Measurements from ENCODE around the gene ABHD12. TPM values are rescaled to one million over a fixed set of nuclear protein-coding genes. Genes with fewer than 3 reads are reported as not detected.

ABHD12 gene
- total RNA-seq, 3 donors from 2014 or later (not counting 1 experiment from before 2014, with no cell fraction given): 28.5 to 34.6 (median 34.5) TPM

GRCh38 chr20:25251558-25251957 is 139.1 kb downstream of the ABHD12 start:
- ATAC-seq (no peak), DNase-seq (no peak)
- Histone ChIP-seq H3K27ac (ENCODE audit: low read length) (no peak overlapping the region), H3K9me3 (ENCODE audit: control insufficient read depth, insufficient read depth, low read length) (no peaks in the 10 kb centered on the region), H3K36me3 (ENCODE audit: control insufficient read depth, insufficient read depth, low read length) (no peaks in the 10 kb centered on the region), H3K4me1 (ENCODE audit: control insufficient read depth, insufficient read depth, low read length) (peaks cover 20% of the 10 kb centered on the region), H3K4me3 (ENCODE audit: low read length) (no peak overlapping the region), H3K27me3 (ENCODE audit: control insufficient read depth, insufficient read depth, low read length) (no peaks in the 10 kb centered on the region)
- Mint-ChIP-seq H3K36me3 (no peaks in the 10 kb centered on the region), H3K4me1 (peaks cover 26 to 45% of the 10 kb centered on the region in 2 donors), H3K9me3 (no peaks in the 10 kb centered on the region), H3K27me3 (ENCODE audit: low read depth in 2 of 2) (no peaks in the 10 kb centered on the region), H3K4me3 (no peak overlapping the region), H3K27ac (peak overlapping the region in 1 of 2 donors; percentile 16)
- TF ChIP-seq CTCF (IDR thresholded peaks at IDR 0.05): no peak
- intact Hi-C loops (cut with micrococcal nuclease): no loop called here
- 94% methylated on average over 4 of the region's 4 CpGs for WGBS (ENCODE audit: insufficient coverage)

- intact Hi-C loops (cut with micrococcal nuclease): no loop called here
- Mint-ChIP-seq H3K27ac (no peak overlapping the region), H3K27me3 (ENCODE audit: low read depth in 2 of 2) (no peaks in the 10 kb centered on the region), H3K4me1 (peaks cover 28 to 43% of the 10 kb centered on the region in 2 donors), H3K4me3 (peak overlapping the region; percentile 31), H3K36me3 (no peaks in the 10 kb centered on the region), H3K9me3 (no peaks in the 10 kb centered on the region)
- no peak overlapping the region for H3K27ac ChIP-seq (ENCODE audit: low read length)
- DNase-seq (no peak), ATAC-seq (no peak)
- no peak for TF ChIP-seq CTCF (IDR thresholded peaks at IDR 0.05)
- H3K9me3 ChIP-seq (ENCODE audit: control insufficient read depth, insufficient read depth, low read length): no peaks in the 10 kb centered on the region
- no peak overlapping the region for H3K4me3 ChIP-seq (ENCODE audit: low read length)
- no peaks in the 10 kb centered on the region for H3K27me3 ChIP-seq (ENCODE audit: control insufficient read depth, insufficient read depth, low read length)
- 97% methylated on average over 9 of the region's 9 CpGs for WGBS (ENCODE audit: insufficient coverage)
- H3K36me3 ChIP-seq (ENCODE audit: control insufficient read depth, insufficient read depth, low read length): no peaks in the 10 kb centered on the region
- peaks cover 21% of the 10 kb centered on the region for H3K4me1 ChIP-seq (ENCODE audit: control insufficient read depth, insufficient read depth, low read length)
Observed at GRCh38 chr20:25251019-25251418, 139.6 kb downstream of the ABHD12 start.

GRCh38 chr20:25250508-25250907 is 140.1 kb downstream of the ABHD12 start:
- no peak overlapping the region for H3K4me3 ChIP-seq (ENCODE audit: low read length)
- H3K36me3 ChIP-seq (ENCODE audit: control insufficient read depth, insufficient read depth, low read length): no peaks in the 10 kb centered on the region
- ATAC-seq: no peak
- H3K9me3 Mint-ChIP-seq: no peaks in the 10 kb centered on the region
- TF ChIP-seq CTCF (IDR thresholded peaks at IDR 0.05): no peak
- H3K27ac ChIP-seq (ENCODE audit: low read length): no peak overlapping the region
- 88% methylated on average over 3 of the region's 3 CpGs for WGBS (ENCODE audit: insufficient coverage)
- intact Hi-C loops (cut with micrococcal nuclease): no loop called here
- no peaks in the 10 kb centered on the region for H3K27me3 ChIP-seq (ENCODE audit: control insufficient read depth, insufficient read depth, low read length)
- no peak for DNase-seq
- H3K4me1 Mint-ChIP-seq: peaks cover 28 to 40% of the 10 kb centered on the region in 2 donors
- H3K36me3 Mint-ChIP-seq: no peaks in the 10 kb centered on the region
- no peak overlapping the region for H3K27ac Mint-ChIP-seq
- peaks cover 0 to 1% of the 10 kb centered on the region in 2 donors for H3K27me3 Mint-ChIP-seq (ENCODE audit: low read depth in 2 of 2)
- H3K4me3 Mint-ChIP-seq: peak overlapping the region; percentile 31
- peaks cover 21% of the 10 kb centered on the region for H3K4me1 ChIP-seq (ENCODE audit: control insufficient read depth, insufficient read depth, low read length)
- no peaks in the 10 kb centered on the region for H3K9me3 ChIP-seq (ENCODE audit: control insufficient read depth, insufficient read depth, low read length)

Other genes with a start within 250 kb of the ABHD12 start
- gene ENTPD6, start 195.1 kb downstream of the ABHD12 start, total RNA-seq: 10 to 100 TPM; 36.4 to 43.1 (median 41.4) TPM
- 10 to 100 TPM; 39.4 to 55.4 (median 47.0) TPM for gene PYGB, start 142.8 kb downstream of the ABHD12 start, total RNA-seq
- 1 to 10 TPM; 1.3 to 1.5 (median 1.4) TPM for gene GINS1, start 16.8 kb upstream of the ABHD12 start, total RNA-seq
- 1 to 10 TPM; 3.1 to 6.9 (median 4.9) TPM for gene NINL, start 194.7 kb upstream of the ABHD12 start, total RNA-seq
- gene NANP, start 233.2 kb upstream of the ABHD12 start, total RNA-seq: 1 to 10 TPM; 3.1 to 4.0 (median 3.2) TPM

Measured in natural killer cell (primary cell).